Measurements from ENCODE around the gene CAMKV.
"Not testable (repeated sequence)": the region's sequence is repeated elsewhere in the genome, so short reads cannot be mapped to it uniquely, and the experiment has no call there.

CAMKV gene, protein sequence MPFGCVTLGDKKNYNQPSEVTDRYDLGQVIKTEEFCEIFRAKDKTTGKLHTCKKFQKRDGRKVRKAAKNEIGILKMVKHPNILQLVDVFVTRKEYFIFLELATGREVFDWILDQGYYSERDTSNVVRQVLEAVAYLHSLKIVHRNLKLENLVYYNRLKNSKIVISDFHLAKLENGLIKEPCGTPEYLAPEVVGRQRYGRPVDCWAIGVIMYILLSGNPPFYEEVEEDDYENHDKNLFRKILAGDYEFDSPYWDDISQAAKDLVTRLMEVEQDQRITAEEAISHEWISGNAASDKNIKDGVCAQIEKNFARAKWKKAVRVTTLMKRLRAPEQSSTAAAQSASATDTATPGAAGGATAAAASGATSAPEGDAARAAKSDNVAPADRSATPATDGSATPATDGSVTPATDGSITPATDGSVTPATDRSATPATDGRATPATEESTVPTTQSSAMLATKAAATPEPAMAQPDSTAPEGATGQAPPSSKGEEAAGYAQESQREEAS

DNA sequence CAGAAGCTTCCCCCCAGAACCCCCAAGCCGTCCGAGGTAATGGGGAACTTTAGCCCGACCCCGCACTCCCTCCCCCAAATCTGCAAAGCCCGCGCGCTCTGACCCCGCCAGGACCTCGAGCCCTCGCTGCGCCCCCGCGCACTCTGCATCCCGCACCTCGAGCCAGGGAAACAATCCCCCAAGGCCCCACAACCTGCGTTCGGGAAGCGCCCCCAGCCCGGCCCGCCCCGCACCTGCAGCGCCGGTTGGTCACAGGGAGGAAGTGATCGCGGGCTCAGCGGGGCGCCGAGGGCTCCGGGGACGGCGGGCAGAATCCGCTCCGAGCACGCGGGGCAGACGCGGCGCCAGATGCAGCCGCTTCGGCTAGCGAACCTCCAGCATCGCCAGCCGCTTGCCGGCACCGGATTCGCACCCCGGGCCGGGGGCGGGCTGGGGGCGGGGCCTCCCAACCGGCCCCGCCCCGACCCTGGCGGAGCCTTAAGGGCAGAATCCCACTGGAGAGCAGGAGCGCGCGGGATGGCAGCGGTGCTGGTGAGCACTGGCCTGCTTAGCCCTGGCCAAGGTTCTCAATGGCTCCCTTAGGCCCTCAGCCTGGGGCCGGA, at the start of gene CAMKV:
Gene CAMKV (minus strand): TSS at position 382 of the 602 bp plus-strand sequence. CDS start 7,518 bp downstream, outside the sequence.
- DNase-seq, result peak; percentile 24

DNA sequence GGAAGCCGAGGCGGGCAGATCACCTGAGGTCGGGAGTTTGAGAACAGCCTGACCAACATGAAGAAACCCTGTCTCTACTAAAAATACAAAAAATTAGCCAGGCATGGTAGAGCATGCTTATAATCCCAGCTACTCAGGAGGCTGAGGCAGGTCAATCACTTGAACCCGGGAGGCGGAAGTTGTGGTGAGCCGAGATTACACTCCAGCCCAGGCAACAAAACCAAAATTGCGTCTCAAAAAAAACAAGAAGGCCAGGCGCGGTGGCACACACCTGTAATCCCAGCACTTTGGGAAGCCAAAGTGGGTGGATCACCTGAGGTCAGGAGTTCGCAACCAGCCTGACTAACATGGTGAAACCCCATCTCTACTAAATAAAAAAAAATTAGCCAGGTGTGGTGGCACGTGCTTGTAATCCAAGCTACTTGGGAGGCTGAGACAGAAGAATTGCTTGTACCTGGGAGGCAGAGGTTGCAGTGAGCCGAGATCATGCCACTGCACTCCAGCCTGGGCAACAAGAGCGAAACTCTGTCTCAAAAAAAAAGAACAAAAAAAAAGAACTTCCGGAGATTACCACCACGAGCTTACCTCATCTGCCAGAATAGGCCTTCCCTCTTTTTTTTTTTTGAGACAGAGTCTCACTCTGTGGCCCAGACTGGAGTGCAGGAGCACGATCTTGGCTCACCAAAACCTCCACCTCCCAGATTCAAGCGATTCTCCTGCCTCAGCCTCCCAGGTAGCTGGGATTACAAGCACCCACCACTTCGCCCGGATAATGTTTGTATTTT, 48.3 kb upstream of the CAMKV start:
- DNase-seq, result not testable (repeated sequence)

DNA sequence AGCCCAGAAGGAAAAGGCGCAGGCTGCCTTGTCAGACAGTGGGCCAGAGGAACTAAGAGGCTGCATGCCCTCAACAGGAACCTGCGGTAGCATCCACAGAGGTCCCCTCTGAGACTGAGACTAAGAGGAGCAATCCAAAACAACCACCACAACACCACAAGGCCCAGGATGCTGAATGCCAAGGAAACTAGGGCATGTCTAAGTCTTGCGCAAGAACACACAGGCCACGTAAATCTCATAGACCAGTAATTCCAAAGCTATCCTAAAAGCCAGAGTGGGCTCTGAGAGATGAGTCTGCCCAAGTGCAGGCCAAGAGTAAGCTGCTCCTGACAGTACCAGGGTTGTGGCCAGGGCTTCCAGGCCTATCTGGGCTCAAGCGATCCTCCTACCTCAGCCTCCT, 47.0 kb upstream of the CAMKV start:
- no peak for DNase-seq

DNA sequence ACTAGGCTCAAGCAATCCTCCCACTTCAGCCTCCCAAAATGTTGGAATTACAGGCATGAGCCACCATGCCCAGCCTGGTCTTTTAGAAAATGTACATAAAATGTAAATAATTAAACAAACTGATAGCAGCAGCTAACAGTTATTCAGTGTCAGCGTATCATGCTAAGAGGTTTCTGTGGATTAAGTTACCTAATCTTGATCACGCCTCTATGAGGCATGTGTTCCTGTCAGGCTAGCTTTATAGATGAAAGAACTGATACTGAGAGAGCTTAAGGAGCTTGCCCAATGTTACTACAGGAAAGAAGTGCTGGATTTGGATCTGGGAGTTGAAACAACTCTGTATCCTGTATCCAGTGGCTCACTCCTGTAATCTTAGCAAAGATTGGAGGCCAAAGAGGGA, 45.2 kb upstream of the CAMKV start:
- DNase-seq, result no peak

DNA sequence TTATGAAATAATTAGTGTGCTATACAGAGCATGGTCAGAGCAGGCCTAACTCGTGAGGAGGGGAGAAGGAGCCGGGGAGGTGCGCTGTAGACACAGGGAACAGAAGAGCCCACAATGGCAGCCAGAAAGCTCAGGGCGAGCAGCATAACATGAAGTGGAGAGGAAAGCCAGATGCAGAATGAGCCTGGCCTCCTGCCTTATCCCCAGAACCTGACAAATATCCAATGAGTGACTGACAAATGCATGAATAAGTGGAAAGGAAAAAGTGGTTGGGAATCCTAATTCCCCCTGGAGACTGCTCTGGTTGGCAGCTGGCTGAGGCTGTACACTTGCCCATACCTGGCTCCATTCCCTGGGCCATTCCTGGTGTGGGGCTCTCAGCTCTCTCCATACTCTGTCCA, 43.2 kb upstream of the CAMKV start:
- no peak for DNase-seq

DNA sequence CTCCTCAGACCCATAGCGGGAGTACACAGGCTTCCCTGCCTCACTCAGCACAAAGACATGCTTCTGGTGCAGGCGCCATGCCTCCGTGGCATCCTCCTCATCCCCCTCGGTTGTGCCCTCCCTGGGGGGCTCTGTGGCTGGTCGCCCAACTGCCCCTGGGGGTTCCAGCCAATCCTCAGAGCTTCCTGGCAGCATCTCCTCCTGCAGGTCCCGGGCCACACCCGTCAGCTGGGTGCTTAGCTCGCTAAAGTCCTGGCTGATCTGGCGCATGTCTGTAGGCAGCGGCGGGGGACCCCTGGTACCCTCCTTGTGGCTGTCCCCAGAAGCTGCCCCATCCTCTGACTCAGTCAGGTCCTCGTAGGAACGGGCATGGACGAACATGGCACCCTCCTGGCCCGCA, 41.9 kb upstream of the CAMKV start:
- no peak for DNase-seq

DNA sequence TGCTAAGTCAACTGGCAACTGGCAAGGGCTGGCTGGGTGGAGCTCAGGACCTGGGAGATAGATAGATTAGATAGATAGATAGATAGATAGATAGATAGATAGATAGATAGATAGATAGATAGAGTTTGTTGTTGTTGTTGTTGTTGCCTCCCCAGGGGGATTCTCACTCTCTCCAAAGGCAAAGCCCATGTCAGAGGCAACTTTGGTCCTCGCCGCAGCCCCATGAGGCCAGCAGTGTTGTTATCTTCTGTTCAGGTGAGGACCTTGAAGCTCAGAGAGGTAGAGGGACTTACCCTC, 41.4 kb upstream of the CAMKV start:
- no peak for DNase-seq

DNA sequence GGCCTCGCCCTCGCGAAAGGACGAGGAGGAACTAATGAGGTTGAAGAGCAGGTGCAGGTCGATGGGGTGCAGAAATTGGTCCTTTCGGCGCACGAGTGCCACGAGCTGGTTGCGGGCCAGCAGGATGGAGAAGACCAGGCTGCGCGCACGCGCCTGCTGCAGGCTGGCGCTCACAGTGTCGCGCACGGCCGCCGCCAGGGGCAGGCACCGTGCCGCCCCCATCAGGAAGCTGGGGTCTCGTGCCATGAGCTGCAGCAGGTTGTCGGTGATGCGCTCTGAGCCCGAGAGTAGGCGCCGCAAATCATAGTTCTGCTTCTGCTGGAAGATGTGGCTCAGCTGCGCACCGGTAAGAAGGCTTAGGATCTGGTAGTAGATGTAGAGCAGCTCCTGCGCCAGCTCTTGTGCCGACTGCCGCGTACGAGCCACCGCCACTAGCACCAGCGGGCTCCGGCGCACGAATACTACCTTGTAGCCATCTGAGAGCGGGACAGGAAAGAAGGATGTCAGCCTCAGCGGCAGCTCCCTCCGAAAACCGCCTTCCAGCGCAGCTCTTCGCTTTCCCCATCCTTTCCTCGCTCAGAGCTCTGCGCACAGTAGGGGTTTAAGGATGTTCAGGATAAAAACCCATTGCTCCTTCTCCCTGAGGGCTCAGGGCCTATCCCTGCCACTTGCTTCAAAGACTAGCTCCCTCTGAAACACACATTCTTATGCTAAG, 40.9 kb upstream of the CAMKV start:
- no peak for DNase-seq

DNA sequence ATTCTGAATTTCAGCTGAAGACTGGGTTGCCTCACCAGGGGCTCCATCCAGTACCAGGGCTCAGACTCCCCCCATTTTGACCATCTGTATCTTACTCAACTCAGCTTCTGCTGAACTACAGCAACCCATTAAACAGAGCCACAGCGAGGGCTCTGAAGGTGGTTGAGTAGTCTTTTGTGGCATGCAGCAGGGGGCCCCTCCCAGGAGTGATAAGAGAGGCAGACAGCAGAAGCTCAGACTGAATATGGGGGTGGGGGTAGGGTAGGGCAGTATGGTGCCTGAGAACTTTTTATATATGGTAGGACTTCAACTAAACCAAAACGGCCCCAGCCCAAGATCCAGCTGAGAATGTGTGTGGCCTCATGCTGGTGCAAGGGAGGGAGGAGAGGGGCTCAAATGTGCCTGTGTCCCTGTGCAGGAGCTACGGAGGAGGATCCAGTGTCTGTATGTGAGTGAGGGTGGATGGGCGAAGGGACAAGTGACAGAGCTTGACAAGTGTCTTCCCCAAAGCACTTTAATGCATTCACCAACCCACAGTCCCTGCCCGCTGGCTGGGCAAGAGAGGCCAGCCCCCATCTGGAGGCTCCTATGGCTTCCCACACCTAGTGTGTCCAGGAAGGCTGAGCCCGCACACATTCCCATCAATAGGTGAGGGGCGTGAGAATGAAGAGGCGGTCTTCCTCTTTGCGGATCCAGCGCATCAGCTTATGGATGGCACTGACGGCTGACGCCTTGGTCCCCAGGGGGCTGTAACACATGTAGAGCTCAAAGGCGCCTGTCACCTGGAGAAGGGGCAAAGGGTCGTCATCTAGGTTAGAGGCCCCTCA, 38.9 kb upstream of the CAMKV start:
- no peak for DNase-seq

DNA sequence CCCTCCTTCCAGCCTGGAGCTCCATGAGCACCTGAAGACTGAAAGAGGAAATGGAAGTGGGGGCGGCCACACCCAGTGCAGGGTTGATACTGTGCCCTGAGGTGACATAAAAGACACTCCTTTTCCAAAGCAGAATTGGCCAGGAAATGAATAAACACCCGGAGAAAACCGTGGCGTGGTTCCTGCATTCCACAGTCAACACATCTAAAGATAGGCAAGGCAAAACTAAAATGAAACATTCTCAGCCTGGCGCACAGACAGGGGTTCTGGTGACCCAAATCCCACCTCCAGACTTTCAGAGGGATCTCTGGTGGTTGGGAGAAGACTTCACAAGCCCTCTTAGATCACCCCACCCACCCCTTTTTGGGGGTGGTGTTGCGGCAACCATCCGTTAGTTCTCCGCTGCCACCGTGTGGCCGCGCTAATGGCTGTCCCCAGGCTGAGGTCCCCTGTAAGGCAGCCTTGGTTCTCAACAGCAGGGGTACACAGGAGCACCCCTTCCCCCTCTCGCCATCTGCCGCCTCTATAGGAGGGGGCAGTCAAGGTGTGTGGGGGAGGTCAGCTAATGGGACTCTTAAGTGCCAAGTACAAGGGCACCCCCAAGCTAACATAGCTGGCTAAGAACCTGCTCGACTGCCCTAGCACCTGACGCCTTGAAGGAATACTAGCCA, 36.5 kb upstream of the CAMKV start:
- peak; percentile 39 for DNase-seq

DNA sequence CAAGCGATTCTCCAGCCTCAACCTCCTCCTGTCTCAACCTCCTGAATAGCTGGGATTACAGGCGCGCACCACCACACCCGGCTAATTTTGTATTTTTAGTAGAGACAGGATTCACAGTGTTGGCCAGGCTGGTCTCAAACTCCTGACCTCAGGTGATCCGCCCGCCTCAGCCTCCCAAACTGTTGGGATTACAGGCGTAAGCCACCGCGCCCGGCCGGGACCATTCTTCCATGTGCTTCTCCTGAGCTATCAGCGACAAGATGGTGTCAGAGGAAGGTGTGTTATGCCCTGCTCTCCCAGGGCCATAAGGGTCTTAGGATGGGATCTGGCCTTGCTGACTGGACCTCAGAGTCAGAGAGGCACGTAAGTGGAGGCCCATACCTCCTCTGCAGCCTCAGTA, 34.7 kb upstream of the CAMKV start:
- not testable (repeated sequence) for DNase-seq

DNA sequence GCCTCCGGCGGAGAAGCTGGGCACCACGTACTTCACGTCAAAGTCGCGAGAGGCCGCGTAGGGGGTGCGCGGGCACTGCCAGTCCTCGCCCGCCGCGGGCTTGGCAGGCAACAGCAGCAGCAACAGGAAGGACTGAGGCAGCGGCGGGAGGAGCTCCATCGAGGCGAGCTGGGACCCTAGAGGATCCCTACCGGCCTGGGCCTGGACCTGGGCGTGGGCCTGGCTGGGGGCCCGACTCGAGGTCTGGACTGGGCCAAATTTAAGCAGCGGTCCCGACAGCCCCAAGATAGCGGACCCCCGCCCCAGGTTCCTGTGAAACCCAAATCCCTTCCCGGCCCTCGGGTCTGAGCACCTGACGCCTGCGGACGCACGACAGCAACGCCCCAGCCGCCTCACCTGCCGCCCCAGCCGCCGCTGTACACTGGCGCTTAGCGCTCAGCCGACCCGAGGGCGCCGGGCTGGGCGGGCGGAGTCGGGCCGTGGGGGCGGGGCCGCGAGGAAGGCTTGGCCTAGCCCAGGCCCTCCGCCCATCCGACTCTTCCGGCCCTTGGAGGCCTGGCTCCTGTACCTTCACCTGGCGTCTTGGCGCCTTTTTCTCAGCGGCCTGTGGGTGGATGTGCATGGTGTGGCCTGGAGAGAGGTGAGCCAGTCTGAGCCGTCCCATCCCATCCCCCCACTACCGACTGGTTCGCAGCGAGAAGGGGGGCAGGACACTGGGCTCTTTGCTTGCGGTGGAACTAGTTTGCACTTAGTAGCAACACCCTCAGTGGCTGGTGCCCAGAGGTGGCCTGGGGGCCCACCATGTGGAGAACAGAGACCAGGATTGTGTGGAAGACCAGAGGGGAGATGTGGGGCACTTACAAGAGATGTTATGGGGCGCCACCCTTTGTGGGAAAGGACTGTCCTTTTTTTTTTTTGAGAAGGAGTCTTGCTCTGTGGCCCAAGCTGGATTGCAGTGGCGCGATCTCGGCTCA, 34.0 kb upstream of the CAMKV start, which contains the start of gene MST1R:
Gene MST1R (minus strand): TSS at position 423 of the 974 bp plus-strand sequence. CDS start 264 bp downstream, at position 159.
- peak; percentile 80 for DNase-seq

DNA sequence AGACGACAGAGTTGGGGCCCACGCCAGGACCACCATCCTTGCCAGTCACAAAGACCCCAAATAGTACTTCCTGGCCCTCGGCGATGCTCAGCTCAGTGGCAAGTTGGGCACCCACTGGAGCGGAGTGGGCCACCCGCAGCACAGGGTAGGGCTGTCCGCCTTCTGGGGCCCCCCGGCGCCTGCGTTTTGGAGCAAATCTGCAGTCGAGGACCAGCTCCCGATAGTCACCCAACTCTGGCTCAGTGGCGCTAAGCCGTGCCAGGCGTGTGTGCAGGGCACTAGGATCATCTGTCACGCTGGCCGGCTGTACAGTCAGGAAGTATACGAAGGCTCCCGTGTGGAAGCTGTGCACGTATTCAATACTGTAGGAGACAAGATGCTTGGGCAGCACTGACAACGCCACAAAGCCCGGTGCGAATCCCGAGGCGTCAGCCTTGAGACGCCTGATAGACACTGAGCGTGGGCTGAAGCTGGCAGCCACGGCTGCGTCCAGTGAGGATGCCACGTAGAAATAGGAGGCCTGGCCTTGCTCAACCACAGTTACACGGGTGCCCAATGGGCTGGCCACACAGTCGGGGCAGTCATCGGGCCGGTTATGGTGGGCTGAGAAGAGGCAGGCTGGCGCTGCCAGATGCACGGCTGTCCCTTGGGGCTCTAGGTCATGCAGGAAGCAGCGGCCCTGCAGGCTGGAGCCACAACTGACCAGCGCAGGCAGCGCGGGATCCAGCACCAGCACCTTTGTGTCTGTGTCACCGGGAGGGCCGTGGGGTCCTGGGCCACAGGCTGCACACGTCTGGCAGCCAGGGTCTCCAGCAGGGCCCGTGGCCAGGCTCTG, 33.0 kb upstream of the CAMKV start:
- DNase-seq, result no peak

DNA sequence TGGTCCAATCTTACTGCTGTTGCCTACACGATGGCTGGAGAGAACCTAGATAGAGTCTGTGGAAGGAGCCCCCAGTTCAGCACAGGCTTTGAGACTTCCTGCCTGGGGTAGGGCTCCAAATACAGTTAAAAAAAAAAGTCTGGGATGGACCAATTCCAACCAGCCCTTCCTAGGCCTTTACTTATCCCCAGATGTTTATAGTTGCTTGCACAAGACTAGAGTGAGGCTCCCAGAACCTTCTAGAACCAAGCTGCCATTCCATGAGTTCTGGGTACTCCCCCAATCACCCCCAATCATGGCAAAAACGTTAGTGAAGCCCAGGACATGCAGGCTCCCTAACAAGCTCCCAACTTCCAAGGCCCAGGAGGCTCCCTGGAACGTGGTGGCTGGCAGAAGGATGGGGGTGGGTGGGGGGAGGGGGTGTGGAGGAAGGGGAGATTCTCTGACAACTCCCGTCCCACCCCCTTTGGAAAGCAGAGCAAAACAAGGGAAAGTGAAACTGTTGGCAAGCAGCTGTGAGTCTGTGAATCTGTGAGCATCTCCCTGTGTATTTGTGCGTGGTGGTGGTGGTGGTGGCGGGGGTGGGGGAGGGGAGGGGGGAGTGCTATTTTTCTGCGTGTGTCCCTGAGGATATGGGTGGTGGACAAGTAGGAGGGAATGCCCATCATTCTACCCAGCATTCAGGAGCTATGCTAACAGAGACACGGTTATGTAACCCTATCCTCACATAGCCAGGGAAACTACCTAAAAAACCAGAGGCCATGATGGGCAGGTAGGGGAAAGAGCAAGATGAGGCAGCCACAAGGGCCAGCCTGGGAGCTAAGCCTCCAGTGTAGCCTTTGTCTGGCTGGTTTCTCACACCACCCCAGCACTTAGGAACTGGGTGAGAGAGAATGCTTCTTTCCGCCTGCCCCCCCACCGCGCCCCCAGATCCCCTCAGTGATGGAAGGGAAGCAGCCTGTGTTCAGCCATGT, 31.9 kb upstream of the CAMKV start:
- no peak for DNase-seq

DNA sequence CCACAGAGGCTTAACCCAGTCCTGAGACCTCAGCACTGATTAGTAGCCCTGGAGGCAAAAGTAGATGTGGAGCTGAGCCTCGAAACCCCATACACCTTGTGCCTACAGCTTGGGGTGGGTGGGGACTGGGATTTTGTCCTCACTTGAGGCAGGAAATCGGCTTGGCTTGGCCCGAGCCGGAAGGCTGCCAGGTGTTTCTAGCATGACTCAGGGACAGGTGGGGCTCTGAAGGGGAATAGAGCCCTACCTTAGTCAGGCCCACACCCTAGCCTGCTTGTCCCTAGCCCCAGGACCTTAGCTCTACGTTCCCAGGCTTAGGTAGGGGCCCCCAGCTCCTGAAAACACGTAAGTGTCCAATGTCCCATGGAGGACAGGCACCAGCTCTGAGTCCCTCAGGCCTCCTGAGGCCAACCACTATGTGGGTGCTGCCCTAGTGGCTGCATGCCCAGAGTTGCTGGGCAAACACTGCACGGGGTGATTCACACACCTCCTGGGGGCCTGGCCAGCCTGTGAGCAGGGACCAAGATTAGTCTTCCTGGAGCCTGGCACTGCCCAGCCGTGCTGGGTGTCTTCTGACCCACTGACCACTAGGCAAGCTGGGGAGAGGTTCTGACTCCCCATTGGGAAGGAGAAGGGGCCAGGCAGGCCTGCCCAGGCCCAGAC, 30.9 kb upstream of the CAMKV start:
- DNase-seq, result no peak

DNA sequence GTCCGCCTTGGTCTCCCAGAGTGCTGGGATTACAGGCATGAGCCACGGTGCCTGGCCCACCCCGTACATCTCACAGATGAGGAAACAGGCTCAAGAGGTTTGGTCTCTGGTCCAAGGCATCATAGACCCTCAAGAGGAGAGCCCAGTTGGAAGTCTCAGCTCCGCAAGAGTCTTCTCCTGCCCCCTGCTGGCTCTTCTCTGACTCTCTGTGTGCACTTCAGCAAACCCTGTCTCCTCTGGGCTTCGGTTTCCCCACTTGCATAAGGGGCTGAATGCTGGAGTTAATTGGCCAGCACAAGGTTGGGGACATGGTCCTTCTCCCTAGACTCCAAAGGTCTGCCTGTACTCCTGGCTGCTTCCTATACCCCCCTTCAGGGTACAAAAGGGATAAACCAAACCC, 30.1 kb upstream of the CAMKV start:
- no peak for DNase-seq

DNA sequence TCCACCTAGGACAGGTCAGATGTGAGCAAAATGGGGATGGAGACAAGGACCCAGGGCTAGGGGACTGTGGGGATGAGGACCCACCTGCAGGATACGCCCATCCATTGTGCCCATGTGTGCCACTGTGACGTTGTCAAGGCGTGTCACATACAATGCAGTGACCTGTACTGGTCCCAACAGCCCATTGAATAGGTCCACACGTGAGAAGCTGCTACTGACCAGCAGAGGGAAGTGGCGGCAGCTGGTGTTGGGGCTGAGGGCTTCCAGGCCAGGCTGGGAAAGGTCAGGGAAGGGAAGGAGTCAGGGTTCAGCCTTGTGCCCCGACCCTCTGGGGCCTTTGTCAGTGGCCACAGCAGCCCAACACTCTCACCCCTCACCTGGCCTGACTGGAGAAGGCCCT, 29.3 kb upstream of the CAMKV start:
- DNase-seq, result no peak
